Fibroblast of skin of right biceps (primary cell): ENCODE measurements around the gene SLK.

ENCODE experiments used
- DNase-seq: peaks from one replicate; pipeline ENCODE4 v3.0.0-alpha.2; 2013

SLK gene

DNA sequence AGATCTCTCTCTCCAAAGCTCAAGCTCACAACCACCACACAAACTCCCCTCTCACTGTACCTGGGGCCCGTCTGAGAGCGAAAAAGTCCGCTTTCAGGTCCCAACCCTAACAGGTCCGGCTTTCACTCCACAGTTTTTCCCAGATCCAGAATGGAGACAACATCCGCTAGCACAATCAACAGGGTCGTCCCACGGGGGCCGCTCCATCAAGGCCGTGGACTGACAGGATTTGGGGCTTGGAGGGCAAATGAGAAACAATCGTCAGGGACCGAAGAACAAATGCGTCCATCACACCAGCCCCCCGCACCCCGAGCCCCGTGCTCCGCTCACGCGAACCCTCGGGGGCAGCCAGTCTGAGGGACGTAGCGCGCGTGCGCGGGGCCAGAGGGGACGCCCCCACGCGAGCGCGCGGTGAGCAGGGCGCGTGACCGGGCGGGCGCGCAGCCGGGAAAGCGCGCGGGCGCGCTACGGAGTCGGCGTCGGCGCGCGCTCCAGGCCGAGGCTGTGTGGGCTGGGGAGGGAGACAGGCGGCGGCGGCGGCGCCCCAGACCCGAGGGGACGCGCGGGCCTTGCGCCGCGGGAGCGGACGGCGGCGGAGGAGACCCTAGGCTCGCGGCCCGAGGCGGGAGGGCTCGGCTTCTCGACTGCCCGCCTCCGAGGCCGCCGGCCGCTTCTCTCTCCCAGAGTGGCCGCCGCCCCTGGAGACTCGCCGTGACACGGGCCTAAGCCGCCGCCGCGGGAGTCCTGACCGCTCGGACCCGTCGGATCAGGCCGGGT is at the start of gene SLK:
Gene SLK, plus strand, starts transcription at position 470 of the 777 bp plus-strand sequence. CDS start 606 bp downstream, outside the sequence.
- DNase-seq = peak; percentile 88

DNA sequence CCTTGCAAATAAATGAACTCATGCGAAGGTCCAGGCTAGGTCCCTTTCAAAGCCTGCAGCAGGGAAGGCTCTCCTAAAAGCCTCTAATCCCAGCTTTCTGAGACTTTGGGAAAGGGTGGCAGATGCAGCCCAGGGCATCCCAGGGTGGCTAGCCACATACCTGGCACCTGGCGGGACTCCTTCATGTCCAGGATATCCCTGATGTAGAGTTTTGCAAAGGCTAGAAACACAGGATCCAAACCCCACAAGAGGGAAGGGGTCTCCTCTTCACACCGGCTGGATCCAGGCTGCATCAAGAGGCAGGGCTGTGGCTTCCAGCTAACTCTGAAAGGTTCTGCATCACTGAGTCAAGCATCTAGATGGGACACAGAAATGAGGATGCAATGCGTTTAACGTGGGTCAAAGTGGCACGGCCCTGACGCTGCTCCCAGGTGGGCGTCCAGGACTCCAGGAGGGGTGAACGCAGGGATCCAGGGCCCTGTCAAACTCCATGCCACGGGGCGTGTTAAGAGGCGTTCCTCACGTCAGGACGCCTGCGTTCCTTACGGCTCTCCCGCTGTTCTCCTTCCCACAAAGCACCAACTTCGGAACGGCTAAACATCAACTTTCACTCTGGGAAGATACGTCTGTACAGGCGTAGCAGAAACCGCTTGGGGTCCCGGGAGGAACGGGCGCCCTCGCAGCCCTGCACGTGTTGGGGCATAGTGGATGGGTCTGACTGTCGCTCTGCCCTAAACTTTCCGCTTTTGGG is 49.5 kb upstream of the SLK start:
- no peak for DNase-seq

- DNase-seq = peak; percentile 96
Measured at GRCh38 chr10:103918053-103918846, 48.7 kb upstream of the SLK start, which contains the start of gene STN1. STN1 (minus strand) TSS chr10:103918184; CDS start chr10:103917594, 590 bp downstream.

DNA sequence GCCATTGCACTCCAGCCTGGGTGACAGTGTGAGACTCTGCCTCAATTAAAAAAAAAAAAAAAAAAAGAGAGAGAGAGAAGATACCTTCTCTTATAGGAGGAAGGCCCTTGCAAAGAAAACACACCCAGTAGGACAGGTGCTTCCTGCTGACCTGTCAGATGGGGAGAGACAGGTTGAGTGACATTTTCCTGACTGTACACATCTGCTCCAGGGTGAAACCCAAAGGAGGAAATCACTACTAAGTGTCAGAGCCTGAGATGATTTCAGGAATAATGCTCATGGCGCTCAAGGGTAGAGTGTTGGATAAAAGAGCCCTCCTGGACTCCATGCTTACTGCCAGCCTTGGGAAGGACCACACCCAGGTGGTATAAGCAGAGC is 47.3 kb upstream of the SLK start:
- DNase-seq = no peak

DNA sequence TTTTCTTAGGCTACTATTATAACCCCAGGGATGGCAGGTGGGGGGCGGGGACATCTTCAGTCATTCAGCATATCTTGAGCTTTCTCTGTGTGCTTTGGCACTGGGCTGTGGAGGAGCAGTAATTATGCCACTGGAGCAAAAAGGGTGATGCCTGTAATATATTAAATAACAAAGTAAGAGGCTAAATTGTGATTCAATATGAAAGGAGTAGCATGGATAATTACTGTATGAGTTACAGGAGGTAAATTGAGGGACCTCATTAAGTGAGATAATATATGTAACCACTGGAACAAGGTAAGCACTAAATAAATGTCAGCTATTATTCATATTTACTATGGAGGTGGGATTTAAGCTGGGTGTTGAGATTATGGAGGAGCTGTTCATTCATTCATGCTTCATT is 45.7 kb upstream of the SLK start:
- no peak for DNase-seq

- no peak for DNase-seq
Measured at GRCh38 chr10:103921750-103922195, 45.2 kb upstream of the SLK start.

- no peak for DNase-seq
Measured at GRCh38 chr10:103922659-103923058, 44.3 kb upstream of the SLK start.

DNA sequence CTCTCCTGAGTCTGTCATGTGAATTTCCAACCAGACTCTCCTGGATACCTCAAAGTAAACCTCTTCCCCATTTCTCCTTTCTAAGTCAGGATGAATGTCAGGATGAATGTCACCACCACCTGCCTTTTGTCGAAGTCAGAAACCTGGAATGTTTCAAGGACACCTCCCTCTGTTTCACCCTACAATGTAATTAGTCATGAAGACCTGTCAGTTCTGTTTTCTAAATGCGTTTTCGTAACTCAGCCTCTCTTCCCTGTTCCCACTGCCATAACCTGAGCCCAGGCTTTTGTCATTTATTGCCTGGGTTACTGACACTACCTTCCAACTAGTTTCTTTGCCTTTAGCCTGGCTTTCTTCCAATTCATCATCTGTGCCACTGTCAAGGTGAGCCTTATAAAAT is 43.4 kb upstream of the SLK start:
- DNase-seq = no peak

DNA sequence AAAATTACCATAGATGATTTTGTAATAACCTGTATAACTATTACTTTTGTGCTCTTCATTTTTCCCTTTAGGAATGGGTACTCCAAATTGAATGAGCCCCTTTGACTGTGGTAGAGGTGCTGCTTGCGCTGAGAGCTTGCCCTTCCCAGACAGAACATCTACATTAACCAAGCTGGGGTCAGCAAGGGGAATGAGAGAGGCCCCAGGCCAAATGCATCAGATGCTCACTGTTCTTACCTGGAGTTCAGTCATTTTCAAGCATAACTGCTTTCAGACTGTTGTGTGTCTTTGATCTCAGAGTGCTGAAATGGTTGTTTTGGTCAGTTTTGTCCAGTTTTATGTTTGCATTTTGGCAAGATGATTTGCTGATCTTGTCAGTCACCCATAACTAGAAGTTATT is 41.3 kb upstream of the SLK start:
- no peak for DNase-seq

- DNase-seq = no peak
Measured at GRCh38 chr10:103926722-103927319, 40.1 kb upstream of the SLK start.

- no peak for DNase-seq
Measured at GRCh38 chr10:103928784-103929183, 38.2 kb upstream of the SLK start.

DNA sequence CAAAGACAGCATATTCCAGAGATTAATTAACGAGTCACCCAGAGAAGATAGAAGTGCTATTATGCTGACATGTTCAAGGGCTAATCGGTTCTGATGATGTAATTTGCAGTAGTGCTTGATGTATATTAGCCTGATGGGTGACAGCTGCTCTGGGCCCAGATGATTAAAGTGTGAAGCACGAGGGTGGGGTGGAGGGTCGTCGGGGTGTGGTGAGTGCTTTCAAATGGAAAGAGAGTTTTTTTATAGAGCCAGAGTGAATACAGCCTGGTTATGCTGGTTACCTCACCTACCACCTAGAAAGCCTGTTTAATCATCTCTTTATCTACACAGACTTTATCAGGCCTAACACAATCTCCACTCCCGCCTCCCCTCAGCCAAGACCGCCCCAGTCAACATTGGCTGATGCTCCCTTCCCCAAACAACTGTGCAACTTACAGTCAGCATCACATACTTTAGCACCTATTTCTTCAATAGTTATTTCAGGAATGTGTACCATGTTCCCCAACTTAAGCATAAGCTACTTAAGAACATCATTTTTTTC is 37.5 kb upstream of the SLK start:
- DNase-seq = peak; percentile 17

DNA sequence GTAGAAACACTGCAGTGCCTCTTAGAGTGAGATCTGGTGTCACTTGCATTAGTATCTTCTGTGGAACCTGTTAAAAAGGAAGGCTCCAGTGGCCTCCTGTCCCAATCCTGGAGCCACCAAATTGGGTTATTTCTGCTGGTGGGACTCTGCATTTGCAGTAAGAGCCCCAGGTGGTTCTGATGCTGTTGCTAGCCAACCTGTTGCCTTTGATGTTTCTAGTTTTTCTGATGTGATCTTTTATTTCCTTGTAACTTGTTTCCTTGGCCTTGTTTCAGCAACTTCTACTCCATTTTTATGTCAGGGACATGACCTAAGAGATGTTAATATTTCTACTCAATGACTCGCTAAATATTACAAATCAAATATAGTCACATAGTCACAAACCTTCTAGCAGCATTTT is 36.5 kb upstream of the SLK start:
- DNase-seq = no peak

GRCh38 chr10:103930881-103931280 is 36.1 kb upstream of the SLK start:
- no peak for DNase-seq

DNA sequence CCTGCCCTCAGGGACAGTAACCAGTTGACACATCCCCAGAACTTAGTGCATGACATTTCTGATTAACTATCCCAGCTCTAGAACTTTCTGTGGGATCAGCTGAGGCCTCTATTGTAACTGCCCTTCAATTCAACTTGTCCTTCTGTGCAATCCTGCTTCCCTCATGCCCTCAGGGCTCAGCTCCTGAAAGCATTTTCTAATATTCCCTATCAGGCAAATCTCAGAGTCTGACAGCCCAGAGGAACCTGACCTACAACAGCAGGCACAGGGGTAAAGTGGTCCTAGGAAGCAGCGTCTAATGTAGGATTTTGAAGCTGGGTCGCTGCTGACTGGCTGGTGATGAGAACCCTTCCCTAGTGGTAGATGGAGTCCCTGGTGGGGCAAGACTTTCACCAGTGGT is 35.3 kb upstream of the SLK start:
- no peak for DNase-seq

DNA sequence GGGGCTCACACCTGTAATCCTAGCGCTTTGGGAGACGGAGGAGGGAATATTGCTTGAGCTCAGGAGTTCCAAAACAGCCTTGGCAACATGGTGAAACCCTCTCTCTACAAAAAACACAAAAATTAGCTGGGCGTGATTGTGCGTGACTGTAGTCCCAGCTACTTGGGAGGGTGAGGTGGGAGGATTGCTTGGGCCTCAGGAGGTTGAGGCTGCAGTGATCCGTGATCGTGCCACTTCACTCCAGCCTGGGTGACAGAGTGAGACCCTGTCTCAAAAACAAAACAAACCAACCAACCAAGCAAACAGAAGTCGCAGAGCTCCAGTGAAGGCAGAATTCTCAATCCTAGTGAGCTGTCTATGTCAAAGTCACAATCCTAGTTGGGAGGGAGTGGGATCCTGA is 34.7 kb upstream of the SLK start:
- DNase-seq = no peak

DNA sequence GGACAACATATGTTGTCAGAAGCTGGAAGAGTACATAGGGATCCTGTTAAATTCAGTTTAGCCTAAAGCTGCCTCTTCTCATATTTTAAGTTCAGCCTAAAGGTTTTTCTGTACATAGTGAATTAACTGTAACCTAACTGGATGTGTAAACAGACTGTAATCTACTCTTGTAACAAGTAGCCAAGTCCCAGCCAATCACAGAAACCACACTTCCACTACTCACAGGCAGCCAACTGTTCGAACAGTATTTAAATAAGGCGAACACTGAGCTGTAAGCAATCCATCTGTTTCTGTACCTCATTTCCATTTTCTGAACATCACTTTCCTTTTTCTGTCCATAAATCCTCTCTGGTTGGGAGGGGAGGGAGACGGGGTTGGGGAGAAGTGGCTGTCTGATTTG is 34.0 kb upstream of the SLK start:
- no peak for DNase-seq

DNA sequence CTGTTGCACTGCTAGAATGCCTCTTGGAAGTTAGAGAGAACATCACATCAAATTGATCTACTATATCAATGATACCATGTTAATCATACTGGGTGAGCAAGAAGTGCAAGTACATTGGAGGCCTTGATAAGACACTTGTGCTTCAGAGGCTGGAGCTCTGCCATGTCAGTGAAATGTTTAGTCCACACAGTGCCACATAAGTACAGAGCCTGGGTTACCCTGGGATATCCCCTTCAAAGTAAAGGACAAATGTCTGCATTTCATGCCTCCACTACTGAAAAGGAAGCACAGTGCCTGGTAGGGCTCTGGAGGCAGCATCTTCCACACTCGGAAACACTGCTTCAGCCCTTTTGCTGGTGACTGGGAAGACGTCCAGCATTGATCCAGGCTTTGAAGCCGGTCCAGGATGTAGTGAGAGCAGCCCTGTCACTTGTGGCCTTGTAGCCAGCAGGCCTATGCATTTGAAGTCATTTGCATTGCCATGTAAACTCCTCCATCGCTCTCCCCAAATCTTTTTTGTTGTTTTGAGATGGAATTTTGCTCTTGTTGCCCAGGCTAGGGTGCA is 33.3 kb upstream of the SLK start:
- DNase-seq = no peak

DNA sequence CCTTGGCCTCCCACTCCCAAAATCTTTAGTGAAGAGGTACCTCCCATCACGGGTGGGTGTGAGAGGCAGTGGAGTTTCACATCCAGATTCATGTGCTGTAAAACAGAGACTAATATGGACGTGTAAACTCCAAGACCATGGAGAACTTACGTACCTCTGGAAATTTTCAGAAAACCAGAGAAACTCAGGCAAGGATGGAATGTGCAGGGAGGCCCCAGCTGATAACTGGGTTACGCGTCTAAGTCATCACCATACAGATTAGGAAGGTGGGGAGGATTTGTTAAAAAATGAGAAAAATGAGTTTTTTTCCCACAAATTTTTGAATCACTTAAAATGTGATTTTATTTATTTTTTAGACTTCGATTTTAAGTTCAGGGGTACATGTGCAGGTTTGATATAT is 32.6 kb upstream of the SLK start:
- DNase-seq = no peak

DNA sequence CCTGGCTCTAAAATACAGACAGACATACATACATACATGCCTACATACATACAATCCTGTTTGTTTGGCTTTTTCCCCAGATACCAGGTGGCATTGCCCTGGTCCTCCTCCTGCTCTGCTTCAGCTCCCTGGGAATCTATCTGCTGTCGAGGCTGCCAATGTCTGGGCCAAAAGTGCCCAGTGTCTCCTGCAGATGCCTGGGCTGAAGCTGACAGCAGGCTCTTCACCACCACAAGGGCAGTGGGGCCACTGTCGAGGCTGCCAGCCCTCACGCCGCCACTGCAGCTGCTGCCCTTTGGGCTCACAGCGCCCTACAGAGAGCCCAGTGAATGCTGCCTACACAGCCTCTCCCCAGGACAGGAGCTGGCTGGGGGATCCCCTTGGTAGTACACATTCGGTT is 30.9 kb upstream of the SLK start:
- DNase-seq = no peak

GRCh38 chr10:103939522-103939921 is 27.4 kb upstream of the SLK start:
- no peak for DNase-seq

GRCh38 chr10:103941801-103942200 is 25.1 kb upstream of the SLK start:
- no peak for DNase-seq
